GM12874 (cell line): ENCODE data around the gene PSMD9.

Source experiments
- TF ChIP-seq, protein P1 (sequence below): IDR thresholded peaks from 2 replicates; pipeline ENCODE4 v1.5.1; 2011; ENCODE audit warnings: low read depth, mild to moderate bottlenecking, control low read depth, low read length, moderate library complexity; ENCODE audit not compliant: insufficient read depth

Gene PSMD9

DNA sequence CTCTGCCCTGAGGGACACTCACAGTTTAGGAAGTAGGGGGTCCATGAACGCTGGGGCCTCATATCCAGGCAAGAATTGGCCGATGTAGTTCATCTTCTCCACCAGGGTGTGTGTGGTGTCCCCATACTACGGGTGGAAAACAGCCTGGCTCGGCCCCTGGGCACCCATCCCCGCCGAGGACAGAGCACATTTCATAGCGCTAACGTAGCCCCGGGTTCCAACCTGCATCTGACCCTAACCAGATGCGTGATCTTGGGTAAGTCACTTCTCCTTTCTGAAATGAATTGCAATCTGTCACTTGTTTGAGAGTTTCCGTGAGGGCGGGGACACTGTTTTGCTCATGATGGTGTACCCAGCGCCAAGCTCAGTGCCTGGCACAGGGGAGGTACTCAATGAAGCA, 38.9 kb upstream of the PSMD9 start:
- TF ChIP-seq, protein P1, sequence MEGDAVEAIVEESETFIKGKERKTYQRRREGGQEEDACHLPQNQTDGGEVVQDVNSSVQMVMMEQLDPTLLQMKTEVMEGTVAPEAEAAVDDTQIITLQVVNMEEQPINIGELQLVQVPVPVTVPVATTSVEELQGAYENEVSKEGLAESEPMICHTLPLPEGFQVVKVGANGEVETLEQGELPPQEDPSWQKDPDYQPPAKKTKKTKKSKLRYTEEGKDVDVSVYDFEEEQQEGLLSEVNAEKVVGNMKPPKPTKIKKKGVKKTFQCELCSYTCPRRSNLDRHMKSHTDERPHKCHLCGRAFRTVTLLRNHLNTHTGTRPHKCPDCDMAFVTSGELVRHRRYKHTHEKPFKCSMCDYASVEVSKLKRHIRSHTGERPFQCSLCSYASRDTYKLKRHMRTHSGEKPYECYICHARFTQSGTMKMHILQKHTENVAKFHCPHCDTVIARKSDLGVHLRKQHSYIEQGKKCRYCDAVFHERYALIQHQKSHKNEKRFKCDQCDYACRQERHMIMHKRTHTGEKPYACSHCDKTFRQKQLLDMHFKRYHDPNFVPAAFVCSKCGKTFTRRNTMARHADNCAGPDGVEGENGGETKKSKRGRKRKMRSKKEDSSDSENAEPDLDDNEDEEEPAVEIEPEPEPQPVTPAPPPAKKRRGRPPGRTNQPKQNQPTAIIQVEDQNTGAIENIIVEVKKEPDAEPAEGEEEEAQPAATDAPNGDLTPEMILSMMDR, result no peak

DNA sequence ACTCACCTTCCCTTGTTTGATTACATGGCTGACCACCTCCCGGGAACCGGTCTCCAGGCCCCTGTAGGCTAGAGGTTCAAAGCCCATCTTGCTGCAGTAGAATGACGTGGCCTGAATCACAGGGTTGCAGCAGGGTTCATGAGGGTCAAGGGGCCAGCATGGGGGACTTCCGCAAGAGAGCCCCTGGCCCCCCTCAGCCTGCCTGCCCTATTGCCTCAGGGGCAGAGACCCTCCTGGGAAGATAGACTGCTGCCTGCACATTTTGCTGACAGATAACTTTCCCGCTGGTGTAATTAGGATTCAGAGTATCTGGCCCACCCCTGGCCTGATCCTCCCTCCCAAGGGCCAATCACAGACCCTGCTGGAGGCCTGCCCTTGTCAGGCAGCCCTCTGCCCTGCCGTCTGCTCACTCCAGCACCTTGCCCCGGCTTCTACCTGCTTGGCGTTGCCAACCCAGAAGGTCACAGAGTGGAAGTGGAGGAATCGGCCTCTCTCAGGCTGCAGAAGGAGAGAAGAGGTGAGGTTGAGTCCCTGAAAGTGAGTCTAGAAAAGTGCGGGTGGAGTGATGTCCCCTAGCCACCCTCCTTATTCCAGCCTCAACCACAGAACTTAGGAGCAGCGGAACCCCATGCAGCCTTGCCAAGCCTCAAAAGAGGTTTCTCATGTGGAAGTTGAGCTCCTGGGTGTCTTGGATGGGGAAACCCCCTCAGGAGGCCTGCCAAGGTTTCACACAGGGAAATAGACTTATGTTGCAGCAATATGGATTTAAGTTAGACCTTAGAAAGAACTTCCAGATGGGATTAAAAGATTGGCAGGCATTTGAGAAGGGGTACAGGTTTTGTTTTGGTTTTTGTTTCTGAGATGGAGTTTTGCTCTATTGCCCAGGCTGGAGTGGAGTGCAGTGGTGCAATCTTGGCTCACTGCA, 31.0 kb upstream of the PSMD9 start:
- TF ChIP-seq, protein P1, result no peak

DNA sequence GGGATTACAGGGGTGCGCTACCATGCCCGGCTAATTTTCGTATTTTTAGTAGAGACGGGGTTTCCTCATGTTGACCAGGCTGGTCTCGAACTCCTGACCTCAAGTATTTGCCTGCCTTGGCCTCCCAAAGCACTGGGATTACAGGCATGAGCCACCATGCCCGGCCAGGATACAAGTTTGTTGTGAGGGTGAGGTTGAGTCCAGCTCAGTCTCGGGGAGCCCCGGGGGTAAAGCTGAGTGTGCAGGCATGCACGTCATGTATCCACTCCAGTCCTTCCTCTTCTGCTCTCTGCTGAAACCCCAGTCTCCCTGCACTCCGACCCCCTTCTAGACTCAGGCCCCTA, 30.3 kb upstream of the PSMD9 start:
- TF ChIP-seq, protein P1, result no peak

DNA sequence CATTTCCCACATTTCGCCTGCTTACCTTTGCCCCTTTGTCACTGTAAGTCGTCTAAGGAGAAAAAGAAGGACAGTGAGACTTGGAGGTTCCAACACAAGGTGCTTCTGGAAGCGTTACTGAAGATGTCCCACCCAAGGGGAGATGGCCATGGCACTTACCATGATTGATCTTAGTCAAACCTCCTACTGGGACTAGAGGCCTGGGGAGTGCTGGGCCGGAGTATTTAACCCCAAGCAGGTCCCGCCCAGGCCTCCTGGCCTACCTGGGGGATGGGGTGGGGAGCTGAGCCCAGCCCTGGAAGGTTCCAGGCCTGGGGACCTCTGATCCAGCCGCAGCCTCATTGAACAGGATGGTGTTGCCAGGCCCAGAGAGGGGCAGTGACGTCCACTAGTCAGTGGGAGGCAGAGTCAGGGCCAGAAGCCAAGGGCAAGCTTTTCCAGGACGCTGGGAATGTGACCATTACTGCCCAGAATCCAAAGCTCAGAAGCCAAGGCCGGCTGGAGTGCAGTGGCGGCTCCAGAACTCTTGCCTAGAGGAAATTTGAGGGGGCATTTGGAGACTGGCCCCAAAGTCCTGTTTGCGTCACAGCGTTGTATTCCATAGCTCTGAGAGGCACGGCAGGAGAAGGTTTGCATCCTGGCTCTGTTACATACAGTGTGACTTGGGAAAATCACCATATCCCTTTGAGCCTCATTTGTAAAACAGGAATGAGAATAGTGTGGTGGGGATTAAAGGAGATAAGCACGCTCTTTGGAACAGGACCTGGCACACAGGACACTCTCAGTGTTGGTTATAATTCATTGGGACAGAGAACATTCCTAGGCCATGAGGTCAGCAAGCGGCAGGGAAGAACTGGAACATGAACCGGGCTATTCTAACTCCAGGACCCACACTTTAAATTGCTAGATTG, 29.7 kb upstream of the PSMD9 start, which contains the start of gene HPD:
Gene HPD, minus strand, starts transcription at position 198 of the 911 bp plus-strand sequence. Its CDS starts 36 bp downstream, at position 162.
- TF ChIP-seq, protein P1, result no peak

DNA sequence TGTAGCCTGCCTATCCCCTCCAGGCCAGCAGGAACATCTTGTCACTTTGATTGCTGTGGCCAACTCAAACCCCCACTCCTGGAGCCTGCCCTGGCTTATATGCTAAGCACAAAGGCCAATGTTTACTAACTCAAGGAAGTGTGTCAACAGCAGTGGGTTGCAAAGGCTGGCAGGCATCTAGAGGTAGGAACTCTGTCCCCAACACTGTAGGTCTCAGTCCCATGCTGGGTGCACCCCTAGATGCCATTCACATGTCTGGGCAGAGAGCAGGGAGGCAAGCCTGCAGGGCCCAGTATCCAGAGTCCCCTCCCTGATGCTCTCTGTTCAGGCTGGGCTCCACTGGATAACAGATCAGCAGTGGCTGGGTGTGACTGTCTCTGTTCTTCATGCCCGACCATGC, 28.3 kb upstream of the PSMD9 start:
- TF ChIP-seq, protein P1, result no peak

DNA sequence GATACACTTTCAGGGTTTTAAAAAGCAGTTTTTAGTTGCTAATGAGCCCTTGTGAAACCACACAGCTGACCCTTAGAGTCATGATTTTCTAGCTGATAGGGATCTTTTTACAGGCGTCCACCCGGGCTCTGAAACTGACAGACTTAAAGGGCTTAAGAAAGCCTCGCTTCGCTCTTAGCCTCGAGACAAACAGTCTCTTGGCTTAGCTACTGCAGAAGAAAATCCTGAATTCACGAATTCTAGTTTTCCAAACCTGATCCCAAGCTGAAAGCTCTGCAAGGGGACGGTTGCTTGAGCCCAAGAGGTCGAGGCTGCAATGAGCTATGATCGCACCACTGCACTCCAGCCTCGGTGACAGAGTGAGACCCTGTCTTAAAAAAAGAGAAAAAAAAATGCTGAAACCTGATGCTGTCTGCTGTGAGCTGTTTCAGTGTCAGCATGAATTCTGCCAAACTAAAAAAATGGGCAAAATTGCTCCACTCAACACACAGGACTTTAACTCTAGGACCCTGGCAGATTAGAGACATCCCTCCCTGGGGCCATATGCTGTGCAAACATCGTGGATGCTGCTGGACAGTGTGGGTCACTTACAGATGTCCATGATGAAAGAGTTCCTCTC, 26.8 kb upstream of the PSMD9 start:
- TF ChIP-seq, protein P1, result no peak

DNA sequence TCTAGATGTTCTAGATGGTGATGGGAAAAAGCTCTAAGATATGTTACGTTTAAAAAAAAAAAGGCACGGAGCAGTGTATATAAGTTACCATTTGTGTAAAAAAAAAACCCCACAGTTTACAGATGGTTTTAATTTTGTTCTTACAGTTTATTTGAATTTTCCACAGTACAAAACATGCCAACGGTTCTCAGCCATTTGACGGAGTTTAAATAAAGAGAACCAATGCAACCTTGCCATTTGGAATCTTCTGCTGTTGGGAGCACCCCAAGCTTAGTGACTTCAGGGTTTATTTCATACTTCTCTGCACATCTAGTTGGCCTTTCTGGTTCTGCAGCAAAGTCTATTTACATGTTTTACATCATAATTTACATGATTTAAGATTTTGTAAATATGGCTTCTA, 22.3 kb upstream of the PSMD9 start:
- TF ChIP-seq, protein P1, result no peak
